Measurements from ENCODE around the gene CYP2W1.

CYP2W1 gene

DNA sequence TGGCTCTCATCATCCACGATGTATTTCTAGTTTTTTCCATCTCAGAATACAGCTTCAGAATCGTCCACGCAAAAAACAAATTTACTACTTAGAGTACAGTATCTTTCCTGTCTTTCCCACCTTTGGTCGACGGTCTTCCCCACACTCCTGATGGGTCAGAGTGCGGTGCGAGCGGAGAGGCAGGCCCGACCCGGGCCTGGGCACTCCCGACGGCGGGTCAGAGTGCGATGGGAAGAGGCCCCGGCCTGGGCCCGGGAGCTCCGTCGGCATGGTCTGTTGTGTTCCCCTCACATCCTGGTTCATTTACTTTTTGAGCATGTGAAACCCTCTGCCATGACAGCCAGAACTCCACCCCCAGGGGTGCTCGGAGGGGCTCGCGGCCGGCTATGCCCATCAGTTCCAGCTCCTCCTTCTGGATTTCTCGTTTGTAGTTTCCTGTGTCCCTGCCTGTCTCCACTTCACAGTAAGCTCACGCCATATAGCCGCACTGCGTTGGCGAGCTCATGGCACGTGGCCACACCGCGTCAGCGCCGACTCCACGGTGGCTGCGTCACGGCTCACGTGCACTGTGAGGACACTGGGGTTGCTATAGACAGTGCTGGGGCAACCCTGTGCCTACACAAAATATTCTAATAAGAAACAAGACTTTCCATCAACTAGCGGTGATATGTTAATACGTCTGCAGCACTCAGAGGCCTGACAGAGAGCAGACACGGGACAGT lies 15.5 kb upstream of the CYP2W1 start:
- DNase-seq (ENCODE audit: low spot score) = no peak

DNA sequence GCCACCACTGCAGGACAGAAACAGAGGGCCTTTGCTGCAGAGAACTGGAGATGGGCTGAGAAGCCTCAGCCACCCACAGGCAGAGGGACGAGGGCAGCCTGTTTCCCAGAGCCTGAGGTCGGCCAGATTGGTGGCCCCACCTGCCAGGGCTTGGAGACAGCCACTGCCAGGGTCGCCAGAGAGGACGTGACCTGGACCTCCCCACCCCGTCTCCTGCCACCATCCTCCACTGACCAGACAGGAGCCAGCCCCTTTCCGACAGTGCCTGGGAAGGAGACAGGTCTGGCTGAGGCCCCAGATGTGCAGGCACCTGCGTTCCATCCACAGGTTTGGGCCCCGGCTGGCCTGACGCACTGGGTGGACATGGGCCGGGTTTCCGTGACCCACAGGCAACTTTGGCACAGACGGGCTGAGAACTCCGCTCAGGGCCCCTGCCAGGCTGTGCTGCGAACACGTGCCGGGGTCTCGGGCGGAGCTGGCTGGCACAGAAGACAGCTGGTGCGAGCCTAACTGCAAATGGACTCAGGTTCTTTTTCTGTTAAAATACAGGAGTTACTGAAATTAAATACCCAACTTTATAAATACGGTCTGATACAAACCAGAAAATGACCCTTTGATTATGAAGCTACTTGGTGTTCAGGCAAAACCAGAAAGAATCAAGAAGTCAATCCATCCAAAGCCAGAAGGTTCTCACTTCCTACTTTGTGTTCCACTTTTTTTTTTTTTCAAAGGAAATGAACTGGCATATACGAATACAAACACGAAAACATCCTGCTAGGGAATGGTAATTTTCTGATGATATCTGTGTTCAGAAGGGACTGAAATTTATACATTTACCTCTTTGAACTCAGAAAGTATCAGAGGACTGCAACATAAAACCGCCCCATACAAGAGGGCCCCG lies 14.5 kb upstream of the CYP2W1 start:
- no peak for DNase-seq (ENCODE audit: low spot score)

DNA sequence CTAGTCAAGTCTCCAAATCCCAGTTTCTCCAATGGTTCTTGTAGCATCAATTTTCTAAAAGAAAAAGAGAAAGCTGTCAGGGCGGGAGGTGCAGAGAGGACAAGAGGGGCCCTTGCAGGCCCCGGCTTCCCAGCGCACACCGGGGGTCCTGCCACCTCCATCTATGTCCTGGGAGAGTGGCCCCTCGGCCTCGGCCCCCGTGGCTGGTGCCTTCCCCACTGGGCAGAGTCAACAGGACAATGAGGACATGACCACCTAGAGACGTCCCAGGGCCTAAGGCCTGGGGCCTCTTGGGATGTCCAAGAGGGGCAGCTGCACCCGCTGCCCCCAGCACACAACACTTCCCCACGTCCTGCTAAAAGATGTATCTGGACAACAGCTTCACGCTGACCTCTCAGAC lies 13.6 kb upstream of the CYP2W1 start:
- DNase-seq (ENCODE audit: low spot score) = no peak

DNA sequence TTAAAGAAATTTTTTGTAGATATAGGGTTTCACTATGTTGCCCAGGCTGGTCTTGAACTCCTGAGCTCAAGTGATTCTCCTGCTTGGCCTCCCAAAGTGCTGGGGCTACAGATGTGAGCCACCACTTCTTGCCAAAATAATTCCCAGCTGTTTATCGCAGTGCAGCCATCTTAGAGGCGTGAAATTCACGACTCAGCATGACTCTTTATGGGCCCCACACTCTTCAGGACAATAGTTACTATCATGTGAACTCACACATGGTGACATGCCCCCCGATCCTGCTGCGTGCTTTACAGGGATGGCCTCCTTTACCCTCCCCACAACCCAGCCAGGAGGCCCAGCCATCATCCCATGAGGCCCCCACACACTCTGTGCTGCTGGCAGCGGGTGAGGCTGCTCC lies 12.2 kb upstream of the CYP2W1 start:
- no peak for DNase-seq (ENCODE audit: low spot score)

DNA sequence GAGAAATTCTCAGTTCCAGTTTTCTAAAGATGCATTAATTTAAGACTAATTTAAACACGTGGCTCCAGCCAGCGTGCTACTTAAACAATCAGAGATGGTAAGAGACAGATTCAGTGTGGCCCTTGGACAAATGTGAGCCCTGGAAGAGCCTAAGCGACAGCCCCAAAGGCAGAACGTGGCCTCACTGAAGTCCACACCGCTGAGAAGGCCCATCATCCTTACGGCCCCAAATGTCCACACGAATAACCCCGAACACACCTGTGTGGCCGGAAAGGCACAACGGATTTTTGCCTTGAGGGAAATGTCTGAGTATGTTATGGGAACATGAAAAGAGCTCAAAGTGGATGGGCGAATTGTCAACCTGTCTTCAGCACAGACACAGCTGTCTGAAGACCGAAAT lies 10.9 kb upstream of the CYP2W1 start:
- no peak for DNase-seq (ENCODE audit: low spot score)

DNA sequence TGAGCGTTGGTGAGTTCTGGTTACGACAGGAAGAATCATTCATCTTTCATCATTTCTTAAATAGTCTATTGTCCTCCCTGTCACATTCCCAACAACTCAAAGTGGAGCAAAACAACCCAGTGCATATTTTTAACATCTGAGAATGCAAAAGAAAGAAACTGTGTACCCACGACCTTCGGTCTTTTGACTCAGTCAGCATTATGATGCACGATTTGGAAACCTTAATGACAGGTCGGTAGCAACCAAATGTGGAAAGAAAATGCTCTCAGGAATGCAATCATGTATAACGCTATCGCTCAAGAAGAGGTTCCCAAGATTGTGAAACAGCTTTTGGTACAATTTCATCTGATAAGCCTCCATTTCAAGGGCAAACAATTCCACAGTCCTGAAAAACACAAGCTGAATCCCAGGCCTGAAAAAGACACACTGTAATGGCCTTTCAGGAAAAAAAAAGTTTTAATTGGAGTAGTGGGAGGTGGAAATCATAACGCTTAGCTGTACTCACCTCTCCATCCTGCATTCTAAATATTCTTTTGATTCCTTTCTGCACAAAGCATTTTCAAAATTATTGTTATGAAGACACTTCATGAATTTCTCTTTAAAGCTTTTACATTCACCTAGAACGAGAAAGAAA lies 10.2 kb upstream of the CYP2W1 start:
- DNase-seq (ENCODE audit: low spot score) = no peak

DNA sequence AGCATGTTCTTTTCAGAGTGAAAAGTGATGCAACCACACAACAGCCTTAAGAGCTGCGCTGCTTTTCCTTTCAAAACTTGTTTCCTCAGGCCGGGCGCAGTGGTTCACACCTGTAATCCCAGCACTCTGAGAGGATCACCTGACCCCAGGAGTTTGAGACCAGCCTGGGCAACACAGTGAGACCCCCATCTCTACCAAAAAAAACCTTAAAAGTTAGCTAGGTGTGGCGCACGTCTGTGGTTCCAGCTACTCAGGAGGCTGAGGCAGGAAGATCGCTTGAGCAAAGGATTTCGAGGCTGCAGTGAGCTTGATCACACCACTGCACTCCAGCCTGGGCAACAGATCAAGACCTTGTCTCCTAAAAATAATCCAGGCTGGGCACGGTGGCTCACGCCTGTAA lies 9.7 kb upstream of the CYP2W1 start:
- DNase-seq (ENCODE audit: low spot score) = no peak

DNA sequence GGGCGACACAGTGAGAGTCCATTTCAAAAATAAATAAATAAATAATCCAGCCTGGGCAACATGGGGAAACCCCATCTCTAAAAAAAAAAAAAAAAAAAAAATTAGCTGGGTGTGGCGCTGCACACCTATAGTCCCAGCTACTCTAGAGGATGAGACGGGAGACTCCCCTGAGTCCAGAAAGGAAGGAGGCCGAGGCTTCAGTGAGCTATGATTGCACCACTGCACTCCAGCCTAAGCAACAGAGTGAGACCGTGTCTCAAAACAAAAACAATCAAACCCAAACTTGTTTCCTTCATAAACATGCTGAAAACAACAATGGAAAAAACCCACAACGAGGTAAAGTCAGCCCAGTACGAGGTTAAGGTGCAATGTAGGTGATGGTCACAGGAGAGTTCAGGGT lies 8.8 kb upstream of the CYP2W1 start:
- DNase-seq (ENCODE audit: low spot score) = no peak

DNA sequence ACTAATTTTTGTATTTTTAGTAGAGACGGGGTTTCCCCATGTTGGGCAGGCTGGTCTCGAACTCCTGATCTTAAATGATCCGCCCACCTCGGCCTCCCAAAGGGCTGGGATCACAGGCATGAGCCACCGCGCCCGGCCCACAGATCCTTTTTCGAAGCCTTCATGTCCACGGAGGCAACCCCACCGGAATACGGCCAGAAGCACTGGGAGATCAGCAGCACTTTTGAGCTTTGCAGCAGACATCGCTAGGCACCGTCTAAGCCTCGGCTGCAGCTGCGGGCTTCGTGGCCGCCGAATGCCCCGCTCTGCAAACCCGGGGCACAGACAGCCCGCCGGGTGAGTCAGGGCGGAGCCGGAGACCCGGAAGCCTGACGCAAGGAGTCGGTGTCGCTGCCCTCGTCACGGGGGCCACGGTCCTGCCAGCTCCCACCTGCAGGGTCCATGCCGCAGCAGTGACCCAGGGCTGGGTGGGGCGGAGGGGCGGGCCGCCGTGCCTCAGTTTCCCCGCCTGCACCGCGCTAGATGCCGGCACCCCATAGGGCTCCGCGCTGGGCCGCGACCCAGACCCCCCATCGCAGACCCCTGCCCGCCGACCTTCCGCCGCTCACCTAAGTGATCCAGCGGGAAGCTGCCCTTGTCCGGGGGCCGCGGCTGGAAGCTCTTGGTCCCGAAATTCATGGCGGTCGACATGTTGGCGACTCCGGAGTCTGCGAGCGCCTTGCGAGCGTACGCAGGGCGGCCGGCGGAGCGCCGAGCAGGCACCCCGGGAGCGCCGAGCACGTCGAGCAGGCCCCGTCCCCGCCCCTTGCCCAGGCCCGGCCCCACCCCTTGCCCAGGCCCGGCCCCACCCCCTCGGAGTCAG lies 7.9 kb upstream of the CYP2W1 start, which contains the start of gene COX19:
COX19 (minus strand) TSS at position 730 of the 862 bp plus-strand sequence; CDS start at position 690, 40 bp downstream.
- DNase-seq (ENCODE audit: low spot score) = peak; percentile 92

DNA sequence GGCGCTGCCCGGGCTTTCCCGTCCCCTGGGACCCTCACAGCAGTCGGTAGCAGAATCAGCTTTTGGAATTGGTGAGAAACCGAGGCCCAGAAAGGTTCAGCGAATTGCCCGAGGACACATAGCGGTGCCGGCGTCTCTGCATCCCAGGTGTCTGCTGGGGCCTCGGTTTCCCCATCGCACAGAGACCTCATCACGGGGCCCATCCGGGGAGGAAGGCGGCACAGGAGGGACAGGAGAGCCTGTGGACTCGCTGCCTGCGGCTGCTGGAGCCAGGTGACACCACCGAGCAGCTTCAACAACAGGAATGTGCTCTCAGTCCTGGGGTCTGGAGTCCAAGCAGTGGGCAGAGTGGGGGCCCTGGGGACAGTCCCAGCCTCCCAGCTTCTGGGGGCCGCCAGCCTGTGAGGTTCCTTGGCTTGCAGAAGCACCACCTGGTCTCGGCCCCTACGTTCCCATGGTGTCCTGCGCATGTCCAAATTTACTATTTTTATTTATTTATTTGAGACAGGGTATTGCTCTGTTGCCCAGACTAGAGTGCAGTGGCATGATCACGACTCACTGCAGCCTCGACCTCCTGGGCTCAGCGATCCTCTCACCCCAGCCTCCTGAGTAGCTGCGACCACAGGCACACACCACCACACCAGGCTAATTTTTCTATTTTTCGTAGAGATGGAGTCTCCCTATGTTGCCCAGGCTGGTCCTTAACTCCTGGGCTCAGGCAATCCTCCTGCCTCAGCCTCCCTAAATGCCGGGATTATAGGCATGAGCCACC lies 7.1 kb upstream of the CYP2W1 start:
- no peak for DNase-seq (ENCODE audit: low spot score)

DNA sequence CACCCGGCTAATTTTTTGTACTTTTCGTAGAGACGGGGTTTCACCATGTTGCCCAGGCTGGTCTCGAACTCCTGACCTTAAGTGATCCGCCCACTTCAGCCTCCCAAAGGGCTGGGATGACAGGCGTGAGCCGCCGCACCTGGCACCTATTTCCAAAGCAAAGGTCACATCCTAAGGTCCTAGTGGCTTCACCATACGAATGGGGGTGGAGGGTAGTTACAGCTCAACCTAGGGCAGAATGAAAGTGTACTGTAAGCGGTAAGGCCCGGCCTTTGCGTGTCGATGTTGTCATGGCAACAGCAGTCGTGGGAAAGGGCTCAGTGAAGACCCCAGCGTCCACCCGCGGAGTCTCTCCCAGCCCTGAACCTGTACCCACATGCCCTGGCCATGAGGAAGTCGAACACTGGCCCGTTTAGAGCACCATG lies 6.1 kb upstream of the CYP2W1 start:
- DNase-seq (ENCODE audit: low spot score) = no peak

DNA sequence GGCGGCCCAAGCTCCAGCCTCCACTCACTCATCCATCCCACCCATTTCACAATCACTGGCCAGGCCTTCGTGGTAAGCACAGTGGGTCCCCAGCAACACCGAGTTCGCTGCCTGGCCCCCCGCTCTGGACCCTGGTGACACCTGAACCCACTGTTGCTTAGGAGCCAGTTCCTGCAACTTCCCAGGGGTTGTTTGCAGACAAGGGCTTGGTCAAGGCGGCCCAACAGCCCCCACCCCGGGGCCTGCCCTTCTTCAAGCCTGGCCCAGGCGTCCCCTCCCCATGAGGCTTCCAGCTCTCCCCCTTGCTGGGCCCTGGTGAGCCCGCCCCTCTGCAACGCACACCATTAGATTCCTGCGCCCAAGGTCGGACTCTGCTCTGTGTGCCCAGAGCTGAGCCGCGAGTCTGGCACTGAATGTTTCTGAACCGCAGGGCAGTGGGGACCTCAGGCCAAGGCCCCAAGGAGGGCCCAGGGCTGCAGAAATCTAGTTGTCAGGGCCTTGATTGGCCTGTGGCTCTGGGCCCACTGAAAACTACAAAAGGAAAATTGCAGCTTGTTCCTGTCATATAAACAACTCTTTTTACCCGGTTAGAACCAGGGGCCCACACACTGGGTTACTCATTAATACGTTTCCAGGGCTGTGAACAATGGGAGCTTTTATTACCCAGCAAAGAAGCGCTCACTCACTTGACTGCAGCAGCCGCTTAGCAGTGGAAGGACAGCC lies 5.5 kb upstream of the CYP2W1 start:
- no peak for DNase-seq (ENCODE audit: low spot score)

DNA sequence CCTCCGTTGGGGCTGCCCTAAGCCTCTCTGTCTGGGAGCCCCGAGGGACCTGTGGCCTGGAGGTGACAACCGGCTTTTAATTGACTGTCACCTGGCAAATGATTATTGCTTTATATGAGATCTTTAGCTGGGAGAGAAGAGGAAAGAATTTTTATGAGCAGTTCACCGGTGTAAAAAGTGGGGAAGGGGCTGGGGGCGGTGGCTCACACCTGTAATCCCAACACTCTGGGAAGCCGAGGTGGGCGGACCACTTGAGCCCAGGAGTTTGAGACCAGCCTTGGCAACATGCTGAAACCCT lies 5.0 kb upstream of the CYP2W1 start:
- no peak for DNase-seq (ENCODE audit: low spot score)

DNA sequence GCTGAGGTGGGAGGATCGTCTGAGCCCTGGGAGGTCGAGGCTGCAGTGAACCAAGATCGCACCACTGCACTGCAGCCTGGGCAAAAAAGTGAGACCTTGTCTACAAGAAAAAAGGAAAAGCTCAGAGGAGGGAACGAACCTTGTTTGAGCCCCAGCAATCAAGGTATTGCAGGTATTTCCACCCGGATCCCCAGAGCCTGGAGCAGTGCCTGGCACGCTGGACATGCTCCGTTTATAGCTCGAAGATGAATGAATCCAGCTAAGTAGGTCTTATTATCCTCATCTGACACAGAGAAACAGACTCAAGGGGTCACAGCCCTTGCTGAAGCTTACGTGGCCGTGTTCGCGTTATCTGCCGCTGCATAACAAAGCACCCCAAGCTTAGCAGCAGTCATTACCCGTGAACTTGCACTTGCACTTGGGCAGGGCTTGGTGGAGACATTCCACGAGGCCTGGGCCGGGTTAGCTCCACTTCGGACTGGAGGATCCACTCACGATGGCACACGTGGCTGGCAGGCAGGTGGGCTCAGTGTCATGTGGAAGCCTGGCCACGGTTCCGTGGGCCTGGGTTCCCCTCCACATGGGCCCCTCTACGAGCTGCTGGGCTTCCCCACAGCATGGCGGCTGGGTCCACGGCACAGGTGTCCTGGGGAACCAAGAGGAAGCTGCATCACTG lies 4.4 kb upstream of the CYP2W1 start:
- no peak for DNase-seq (ENCODE audit: low spot score)

DNA sequence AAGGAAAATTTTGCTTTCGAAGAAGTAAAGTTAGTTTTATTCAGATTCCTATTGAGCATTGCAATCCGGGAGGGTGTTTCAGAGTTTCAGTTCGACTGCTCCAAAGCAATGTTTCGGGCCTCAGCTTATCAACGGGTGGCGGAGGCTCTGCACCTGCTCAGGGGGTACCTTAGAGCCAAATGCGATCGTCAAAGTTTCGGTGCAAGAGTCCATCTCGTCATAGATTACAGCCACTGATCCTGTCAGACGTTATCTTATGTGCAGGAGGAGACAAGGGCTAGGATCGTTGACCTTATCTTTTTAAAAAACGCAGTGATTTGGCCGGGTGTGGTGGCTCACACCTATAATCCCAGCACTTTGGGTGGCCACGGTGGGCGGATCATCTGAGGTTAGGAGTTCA lies 3.8 kb upstream of the CYP2W1 start:
- no peak for DNase-seq (ENCODE audit: low spot score)

DNA sequence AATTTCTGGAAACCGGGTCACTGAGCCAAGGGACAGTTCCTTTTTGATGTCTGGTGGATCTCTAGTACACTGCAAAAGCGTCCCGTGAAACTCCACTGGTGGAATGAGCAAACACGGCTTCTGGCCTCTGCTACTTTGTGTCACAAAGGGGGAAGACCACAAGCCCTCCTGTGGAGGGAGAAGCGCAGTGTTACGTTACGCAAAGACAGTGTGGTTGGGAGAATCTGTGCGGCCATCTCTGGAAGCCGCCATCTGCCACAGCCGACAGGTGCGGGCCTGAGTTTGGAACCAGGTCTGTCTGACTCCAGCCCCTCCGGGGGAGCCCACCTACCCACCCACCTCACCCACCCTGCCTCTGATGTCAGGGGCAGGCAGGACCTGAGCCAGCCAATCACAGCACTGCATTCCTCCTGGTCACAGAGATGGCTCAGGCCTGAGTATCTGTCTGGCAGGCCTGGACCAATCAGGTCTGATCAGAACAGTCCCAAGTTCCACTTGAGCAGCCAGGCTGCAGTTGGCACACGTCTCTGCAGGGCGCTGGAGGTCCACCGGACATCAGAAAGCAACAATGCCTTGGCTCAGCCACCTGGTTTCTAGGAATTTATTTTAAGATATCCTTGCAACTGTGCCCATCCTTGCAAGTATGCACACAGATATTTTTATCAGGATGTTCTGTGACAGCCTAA lies 3.0 kb upstream of the CYP2W1 start:
- DNase-seq (ENCODE audit: low spot score) = no peak

DNA sequence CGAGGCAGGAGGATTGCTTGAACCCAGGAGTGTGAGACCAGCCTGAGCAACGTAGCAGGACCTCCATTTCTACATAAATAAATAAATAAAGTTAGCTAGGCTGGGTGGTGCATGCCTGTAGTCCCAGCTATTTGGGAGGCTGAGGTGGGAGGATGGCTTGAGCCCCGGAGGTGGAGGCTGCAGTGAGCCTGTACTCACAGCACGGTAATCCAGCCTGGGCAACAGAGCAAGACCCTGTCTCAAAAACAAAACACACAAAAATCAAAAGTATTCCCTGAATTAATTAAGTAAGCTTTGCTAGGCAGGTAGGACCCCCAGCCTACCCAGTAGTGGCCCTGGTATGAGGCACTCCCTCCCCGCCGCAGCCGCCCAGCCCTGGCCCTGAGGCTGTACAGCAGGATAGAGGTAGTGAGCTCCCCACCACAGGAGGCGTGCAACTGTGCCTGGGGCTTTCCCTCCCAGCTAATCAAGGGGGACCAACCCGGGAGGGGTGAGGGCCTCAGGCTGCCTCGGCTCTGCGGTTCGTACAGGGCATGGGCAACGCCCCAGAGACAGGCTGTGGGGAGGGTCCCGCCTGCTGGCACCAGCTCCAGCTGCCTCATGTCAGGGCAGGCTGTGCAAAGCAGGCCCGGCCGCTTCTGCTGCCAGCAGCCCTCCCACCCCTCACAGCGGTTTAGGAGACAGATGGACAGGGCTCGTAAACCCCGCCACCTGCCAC lies 1.0 kb upstream of the CYP2W1 start:
- no peak for DNase-seq (ENCODE audit: low spot score)

DNA sequence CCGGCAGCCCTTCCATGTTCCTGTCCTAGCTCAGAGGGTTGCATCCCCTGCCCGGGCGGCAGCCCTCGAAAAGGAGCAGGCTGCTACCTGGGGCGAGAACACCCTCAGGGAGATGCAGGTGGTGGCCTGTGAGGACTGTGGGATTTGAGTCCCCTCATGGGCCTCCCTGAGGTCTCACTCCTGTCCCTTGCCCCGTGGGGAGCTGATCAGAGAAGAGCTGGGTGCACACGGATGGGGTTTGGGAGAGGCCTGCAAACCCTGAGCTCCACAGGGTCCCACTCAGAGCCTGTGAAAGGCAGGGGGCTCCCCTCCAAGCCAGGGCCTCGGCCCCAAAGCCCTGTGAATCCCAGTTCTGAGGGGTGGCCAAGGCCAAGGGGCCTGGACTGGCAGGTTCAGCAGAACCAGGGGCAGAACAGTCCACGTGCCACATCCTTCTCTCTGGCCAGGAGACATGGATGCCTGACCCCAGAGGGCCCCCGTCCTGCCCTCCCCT lies 424 bp upstream of the CYP2W1 start:
- DNase-seq (ENCODE audit: low spot score) = no peak

Data from activated CD4-positive, alpha-beta T cell treated with anti-CD3 and anti-CD28 coated beads, Interleukin-2, Interleukin-4, amounts not matched to agents 100 ng/mL and 50 ng/mL, durations not matched to agents 16 hours and 8 hours (primary cell).